Measurements from ENCODE around the gene MYH11.

The MYH11 gene

GRCh38 chr16:15858921-15859668 is 2.3 kb upstream of the MYH11 start:
- no peak overlapping the region for H2AFZ ChIP-seq (ENCODE audit: low read length)
- H3K27me3 ChIP-seq (ENCODE audit: insufficient read depth, low read length, poor library complexity, severe bottlenecking): no peaks in the 10 kb centered on the region
- H3F3A ChIP-seq (ENCODE audit: low read depth): no peaks in the 10 kb centered on the region
- H3K4me3 ChIP-seq (ENCODE audit: low read length, poor library complexity, severe bottlenecking): no peak overlapping the region
- no peaks in the 10 kb centered on the region for H3K4me1 ChIP-seq (ENCODE audit: insufficient read depth, low read length, poor library complexity, severe bottlenecking)
- H4K20me1 ChIP-seq (ENCODE audit: insufficient read depth, low read length, poor library complexity, severe bottlenecking): no peaks in the 10 kb centered on the region
- no peaks in the 10 kb centered on the region for H3K9me2 ChIP-seq (replicated peaks; ENCODE audit: low read depth, low read length)
- no peaks in the 10 kb centered on the region for H3K36me3 ChIP-seq (ENCODE audit: insufficient read depth, low read length)
- TF ChIP-seq, protein P1, sequence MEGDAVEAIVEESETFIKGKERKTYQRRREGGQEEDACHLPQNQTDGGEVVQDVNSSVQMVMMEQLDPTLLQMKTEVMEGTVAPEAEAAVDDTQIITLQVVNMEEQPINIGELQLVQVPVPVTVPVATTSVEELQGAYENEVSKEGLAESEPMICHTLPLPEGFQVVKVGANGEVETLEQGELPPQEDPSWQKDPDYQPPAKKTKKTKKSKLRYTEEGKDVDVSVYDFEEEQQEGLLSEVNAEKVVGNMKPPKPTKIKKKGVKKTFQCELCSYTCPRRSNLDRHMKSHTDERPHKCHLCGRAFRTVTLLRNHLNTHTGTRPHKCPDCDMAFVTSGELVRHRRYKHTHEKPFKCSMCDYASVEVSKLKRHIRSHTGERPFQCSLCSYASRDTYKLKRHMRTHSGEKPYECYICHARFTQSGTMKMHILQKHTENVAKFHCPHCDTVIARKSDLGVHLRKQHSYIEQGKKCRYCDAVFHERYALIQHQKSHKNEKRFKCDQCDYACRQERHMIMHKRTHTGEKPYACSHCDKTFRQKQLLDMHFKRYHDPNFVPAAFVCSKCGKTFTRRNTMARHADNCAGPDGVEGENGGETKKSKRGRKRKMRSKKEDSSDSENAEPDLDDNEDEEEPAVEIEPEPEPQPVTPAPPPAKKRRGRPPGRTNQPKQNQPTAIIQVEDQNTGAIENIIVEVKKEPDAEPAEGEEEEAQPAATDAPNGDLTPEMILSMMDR (conservative IDR thresholded peaks at IDR 0.05; ENCODE audit: low read length): no peak
- no peak for TF ChIP-seq EZH2phosphoT487 (IDR thresholded peaks at IDR 0.05; ENCODE audit: borderline replicate concordance)
- no peak overlapping the region for H3K9ac ChIP-seq (ENCODE audit: low read depth, low read length, poor library complexity, severe bottlenecking)
- no peaks in the 10 kb centered on the region for H3K79me2 ChIP-seq (ENCODE audit: insufficient read depth, low read length)
- H3K9me3 ChIP-seq (ENCODE audit: insufficient read depth, low read depth, low read length): no peaks in the 10 kb centered on the region
- no peak overlapping the region for H3K4me2 ChIP-seq (ENCODE audit: low read depth, low read length, poor library complexity, severe bottlenecking)

- H3K9ac ChIP-seq (ENCODE audit: low read depth, low read length, poor library complexity, severe bottlenecking): no peak overlapping the region
- H3K27me3 ChIP-seq (ENCODE audit: insufficient read depth, low read length, poor library complexity, severe bottlenecking): no peaks in the 10 kb centered on the region
- no peaks in the 10 kb centered on the region for H3K36me3 ChIP-seq (ENCODE audit: insufficient read depth, low read length)
- no peak overlapping the region for H3K4me3 ChIP-seq (ENCODE audit: low read length, poor library complexity, severe bottlenecking)
- no peaks in the 10 kb centered on the region for H3K9me2 ChIP-seq (replicated peaks; ENCODE audit: low read depth, low read length)
- H3K4me1 ChIP-seq (ENCODE audit: insufficient read depth, low read length, poor library complexity, severe bottlenecking): no peaks in the 10 kb centered on the region
- H4K20me1 ChIP-seq (ENCODE audit: insufficient read depth, low read length, poor library complexity, severe bottlenecking): no peaks in the 10 kb centered on the region
- no peaks in the 10 kb centered on the region for H3K79me2 ChIP-seq (ENCODE audit: insufficient read depth, low read length)
- H3K9me3 ChIP-seq (ENCODE audit: insufficient read depth, low read depth, low read length): no peaks in the 10 kb centered on the region
- H2AFZ ChIP-seq (ENCODE audit: low read length): no peak overlapping the region
- no peaks in the 10 kb centered on the region for H3F3A ChIP-seq (ENCODE audit: low read depth)
- no peak overlapping the region for H3K4me2 ChIP-seq (ENCODE audit: low read depth, low read length, poor library complexity, severe bottlenecking)
- TF ChIP-seq EZH2phosphoT487 (IDR thresholded peaks at IDR 0.05; ENCODE audit: borderline replicate concordance): no peak
- TF ChIP-seq, protein P1 (conservative IDR thresholded peaks at IDR 0.05; ENCODE audit: low read length): no peak
Observed at GRCh38 chr16:15857724-15858560, 1.1 kb upstream of the MYH11 start.

GRCh38 chr16:15856182-15856581 is 646 bp downstream of the MYH11 start:
- no peak overlapping the region for H3K9ac ChIP-seq (ENCODE audit: low read depth, low read length, poor library complexity, severe bottlenecking)
- H3K4me2 ChIP-seq (ENCODE audit: low read depth, low read length, poor library complexity, severe bottlenecking): no peak overlapping the region
- H3K4me3 ChIP-seq (ENCODE audit: low read length, poor library complexity, severe bottlenecking): no peak overlapping the region
- no peaks in the 10 kb centered on the region for H3F3A ChIP-seq (ENCODE audit: low read depth)
- H2AFZ ChIP-seq (ENCODE audit: low read length): no peak overlapping the region
- H3K9me3 ChIP-seq (ENCODE audit: insufficient read depth, low read depth, low read length): no peaks in the 10 kb centered on the region
- H3K36me3 ChIP-seq (ENCODE audit: insufficient read depth, low read length): no peaks in the 10 kb centered on the region
- H3K9me2 ChIP-seq (replicated peaks; ENCODE audit: low read depth, low read length): no peaks in the 10 kb centered on the region
- no peaks in the 10 kb centered on the region for H3K79me2 ChIP-seq (ENCODE audit: insufficient read depth, low read length)
- H4K20me1 ChIP-seq (ENCODE audit: insufficient read depth, low read length, poor library complexity, severe bottlenecking): no peaks in the 10 kb centered on the region
- TF ChIP-seq, protein P1 (conservative IDR thresholded peaks at IDR 0.05; ENCODE audit: low read length): no peak
- no peak for TF ChIP-seq EZH2phosphoT487 (IDR thresholded peaks at IDR 0.05; ENCODE audit: borderline replicate concordance)
- H3K4me1 ChIP-seq (ENCODE audit: insufficient read depth, low read length, poor library complexity, severe bottlenecking): no peaks in the 10 kb centered on the region
- H3K27me3 ChIP-seq (ENCODE audit: insufficient read depth, low read length, poor library complexity, severe bottlenecking): no peaks in the 10 kb centered on the region

All from Loucy (cell line).